ENCODE measurements around the gene C2orf80.
"Not testable (repeated sequence)": the region's sequence is repeated elsewhere in the genome, so short reads cannot be mapped to it uniquely, and the experiment has no call there.

Gene C2orf80

GRCh38 chr2:208189810-208190503 lies at the start of gene C2orf80:
Gene C2orf80, minus strand, starts transcription at chr2:208190030. Its CDS starts 3,044 bp downstream, at chr2:208186986.
- no peak for DNase-seq

- no peak for DNase-seq
These were observed 46.0 kb upstream of the C2orf80 start for GRCh38 chr2:208235860-208236259.

GRCh38 chr2:208234786-208235185 lies 45.0 kb upstream of the C2orf80 start:
- no peak for DNase-seq

- DNase-seq: no peak
These were observed 38.6 kb upstream of the C2orf80 start for GRCh38 chr2:208228476-208228875.

- no peak for DNase-seq
These were observed 37.9 kb upstream of the C2orf80 start for GRCh38 chr2:208227581-208228232.

GRCh38 chr2:208224802-208225201 lies 35.0 kb upstream of the C2orf80 start:
- DNase-seq: no peak

GRCh38 chr2:208222351-208222750 lies 32.5 kb upstream of the C2orf80 start:
- DNase-seq: peak; percentile 9

- DNase-seq: not testable (repeated sequence)
These were observed 32.0 kb upstream of the C2orf80 start for GRCh38 chr2:208221873-208222272.

- no peak for DNase-seq
These were observed 21.0 kb upstream of the C2orf80 start for GRCh38 chr2:208210688-208211451.

GRCh38 chr2:208208335-208209085 lies 18.7 kb upstream of the C2orf80 start:
- no peak for DNase-seq

GRCh38 chr2:208207769-208208168 lies 17.9 kb upstream of the C2orf80 start:
- DNase-seq: no peak

- no peak for DNase-seq
These were observed 14.3 kb upstream of the C2orf80 start for GRCh38 chr2:208204166-208204565.

- DNase-seq: no peak
These were observed 5.7 kb upstream of the C2orf80 start for GRCh38 chr2:208195531-208195930.

- DNase-seq: no peak
These were observed 2.9 kb upstream of the C2orf80 start for GRCh38 chr2:208192611-208193236.

- DNase-seq: no peak
These were observed 591 bp downstream of the C2orf80 start for GRCh38 chr2:208189069-208189809.

GRCh38 chr2:208186893-208187292 lies 2.9 kb downstream of the C2orf80 start:
- no peak for DNase-seq

GRCh38 chr2:208186465-208186864 lies 3.4 kb downstream of the C2orf80 start:
- no peak for DNase-seq

GRCh38 chr2:208183972-208184705 lies 5.7 kb downstream of the C2orf80 start:
- peak; percentile 23 for DNase-seq

- no peak for DNase-seq
These were observed 6.3 kb downstream of the C2orf80 start for GRCh38 chr2:208183526-208183925.

GRCh38 chr2:208182835-208183234 lies 7.0 kb downstream of the C2orf80 start:
- DNase-seq: no peak

- no peak for DNase-seq
These were observed 10.7 kb downstream of the C2orf80 start for GRCh38 chr2:208179028-208179609.

All from suppressor macrophage treated with lipopolysaccharide for 4 hours (primary cell).